ENCODE data around the gene RGS5.
A peak's percentile ranks its signal among the peaks of the same experiment; 100 is the strongest.

The RGS5 gene

GRCh38 chr1:163168053-163168452, 34.7 kb downstream of the RGS5 start:
- H3K27me3 ChIP-seq = no peaks in the 10 kb centered on the region
- H3K4me3 ChIP-seq = no peak overlapping the region
- H3K4me1 ChIP-seq = peaks cover 0 to 93% (median 50%) of the 10 kb centered on the region in 4 donors
- no peak for TF ChIP-seq CTCF (IDR thresholded peaks at IDR 0.05)
- H3K27ac ChIP-seq = peak overlapping the region; percentile 60 to 63
- intact Hi-C loops (cut with DNase I; ENCODE audit: low total_unique reads) = no loop called here
- H3K36me3 ChIP-seq = peaks cover 0 to 6% (median 0%) of the 10 kb centered on the region in 3 donors
- DNase-seq = no peak
- H3K9me3 ChIP-seq = no peaks in the 10 kb centered on the region

GRCh38 chr1:163166886-163167555, 35.7 kb downstream of the RGS5 start:
- no peak for TF ChIP-seq CTCF (IDR thresholded peaks at IDR 0.05)
- peaks cover 0 to 6% (median 0%) of the 10 kb centered on the region in 3 donors for H3K36me3 ChIP-seq
- intact Hi-C loops (cut with DNase I; ENCODE audit: low total_unique reads) = no loop called here
- no peak for DNase-seq
- peak overlapping the region; percentile 60 to 63 for H3K27ac ChIP-seq
- no peak overlapping the region for H3K4me3 ChIP-seq
- peaks cover 0 to 93% (median 54%) of the 10 kb centered on the region in 4 donors for H3K4me1 ChIP-seq
- no peaks in the 10 kb centered on the region for H3K9me3 ChIP-seq
- no peaks in the 10 kb centered on the region for H3K27me3 ChIP-seq

- peaks cover 0 to 89% (median 56%) of the 10 kb centered on the region in 4 donors for H3K4me1 ChIP-seq
- no peaks in the 10 kb centered on the region for H3K9me3 ChIP-seq
- no peak for DNase-seq
- no peaks in the 10 kb centered on the region for H3K27me3 ChIP-seq
- H3K27ac ChIP-seq = peak overlapping the region; percentile 60 to 63
- TF ChIP-seq CTCF (IDR thresholded peaks at IDR 0.05) = no peak
- intact Hi-C loops (cut with DNase I; ENCODE audit: low total_unique reads) = no loop called here
- H3K4me3 ChIP-seq = no peak overlapping the region
- peaks cover 0 to 16% (median 9%) of the 10 kb centered on the region in 3 donors for H3K36me3 ChIP-seq
These were observed 37.6 kb downstream of the RGS5 start for GRCh38 chr1:163165119-163165518.

GRCh38 chr1:163163881-163164582, 38.7 kb downstream of the RGS5 start:
- intact Hi-C loops (cut with DNase I; ENCODE audit: low total_unique reads) = no loop called here
- H3K36me3 ChIP-seq = peaks cover 0 to 16% (median 9%) of the 10 kb centered on the region in 3 donors
- H3K9me3 ChIP-seq = no peaks in the 10 kb centered on the region
- no peak overlapping the region for H3K4me3 ChIP-seq
- H3K27me3 ChIP-seq = no peaks in the 10 kb centered on the region
- H3K4me1 ChIP-seq = peaks cover 0 to 83% (median 53%) of the 10 kb centered on the region in 4 donors
- H3K27ac ChIP-seq = peak overlapping the region; percentile 60 to 63
- DNase-seq = no peak
- no peak for TF ChIP-seq CTCF (IDR thresholded peaks at IDR 0.05)

- H3K4me1 ChIP-seq = peaks cover 0 to 76% (median 47%) of the 10 kb centered on the region in 4 donors
- no peak for TF ChIP-seq CTCF (IDR thresholded peaks at IDR 0.05)
- peaks cover 0 to 16% (median 9%) of the 10 kb centered on the region in 3 donors for H3K36me3 ChIP-seq
- intact Hi-C loops (cut with DNase I; ENCODE audit: low total_unique reads) = no loop called here
- DNase-seq = no peak
- H3K9me3 ChIP-seq = no peaks in the 10 kb centered on the region
- H3K27ac ChIP-seq = peak overlapping the region; percentile 60 to 63
- no peaks in the 10 kb centered on the region for H3K27me3 ChIP-seq
- no peak overlapping the region for H3K4me3 ChIP-seq
These were observed 39.6 kb downstream of the RGS5 start for GRCh38 chr1:163163163-163163562.
